Stimulated activated CD8-positive, alpha-beta memory T cell treated with anti-CD3 and anti-CD28 coated beads, Interleukin-7, amount 100 ng/mL, for 4 hours (primary cell): ENCODE data around the gene UVRAG.
"Not testable (repeated sequence)": the region's sequence is repeated elsewhere in the genome, so short reads cannot be mapped to it uniquely, and the experiment has no call there.

Experiments
- DNase-seq, 2 donors: peaks; one replicate each; pipeline ENCODE4 v3.0.0-alpha.2; 2020; ENCODE audit warnings: low read depth in 2 of 2

Gene UVRAG

DNA sequence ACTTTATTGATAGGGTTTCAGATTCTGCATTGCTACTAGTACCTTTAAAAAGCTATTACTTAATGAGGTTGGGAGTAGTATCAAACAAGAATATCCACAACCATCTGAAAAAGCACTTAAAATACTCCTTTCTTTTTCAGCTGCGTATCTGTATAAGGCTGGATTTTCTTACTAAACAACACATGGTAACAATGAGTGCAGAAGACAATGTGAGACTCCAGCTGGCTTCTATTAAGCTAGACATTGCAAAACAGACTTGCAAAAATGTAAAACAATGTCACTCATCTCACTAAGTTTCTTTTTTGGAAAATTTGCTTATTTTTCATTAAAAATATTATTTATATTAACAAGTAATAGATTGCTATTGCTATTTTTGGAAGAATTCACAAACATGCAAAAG, 258.7 kb downstream of the UVRAG start:
- DNase-seq, result no peak

GRCh38 chr11:76074148-76075095, 259.4 kb downstream of the UVRAG start:
- DNase-seq, result no peak

GRCh38 chr11:76075716-76076115, 260.7 kb downstream of the UVRAG start:
- DNase-seq, result no peak

GRCh38 chr11:76076253-76076652, 261.2 kb downstream of the UVRAG start:
- DNase-seq, result not testable (repeated sequence)

DNA sequence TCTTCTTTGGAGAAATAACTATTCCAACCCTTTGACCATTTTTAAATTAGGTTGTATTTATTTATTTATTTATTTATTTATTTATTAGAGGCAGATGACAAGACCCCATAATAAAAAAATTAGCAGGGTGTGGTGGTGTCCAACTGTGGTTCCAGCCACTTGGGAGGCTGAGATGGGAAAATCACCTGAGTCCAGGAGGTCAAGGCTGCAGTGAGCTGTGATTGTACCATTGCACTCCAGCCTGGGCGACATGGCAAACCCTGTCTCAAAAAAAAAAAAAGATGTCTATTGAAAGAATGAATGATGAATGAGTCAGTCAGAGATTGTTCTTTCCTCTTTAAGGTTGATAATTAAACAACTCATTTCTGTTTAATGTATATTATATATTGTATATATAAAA, 261.7 kb downstream of the UVRAG start:
- no peak for DNase-seq

GRCh38 chr11:76077575-76078150, 262.7 kb downstream of the UVRAG start:
- no peak for DNase-seq

DNA sequence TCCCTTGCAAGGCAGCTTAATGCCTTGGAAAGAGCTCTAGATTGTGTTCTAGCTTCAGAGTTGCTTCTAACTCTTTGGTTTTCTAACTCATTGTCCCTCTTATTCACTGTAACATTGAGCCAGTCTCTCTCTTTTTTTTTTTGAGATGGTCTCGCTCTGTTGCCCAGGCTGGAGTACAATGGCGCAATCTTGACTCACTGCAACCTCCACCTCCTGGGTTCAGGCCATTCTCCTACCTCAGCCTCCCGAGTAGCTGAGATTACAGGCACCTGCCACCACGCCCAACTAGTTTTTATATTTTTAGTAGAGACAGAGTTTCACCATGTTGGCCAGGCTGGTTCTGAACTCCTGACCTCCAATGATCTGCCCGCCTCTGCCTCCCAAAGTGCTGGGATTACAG, 266.1 kb downstream of the UVRAG start:
- not testable (repeated sequence) for DNase-seq

- no peak for DNase-seq
These were observed 268.8 kb downstream of the UVRAG start for GRCh38 chr11:76083563-76084451.

- DNase-seq, result no peak
These were observed 270.3 kb downstream of the UVRAG start for GRCh38 chr11:76085270-76085669.

DNA sequence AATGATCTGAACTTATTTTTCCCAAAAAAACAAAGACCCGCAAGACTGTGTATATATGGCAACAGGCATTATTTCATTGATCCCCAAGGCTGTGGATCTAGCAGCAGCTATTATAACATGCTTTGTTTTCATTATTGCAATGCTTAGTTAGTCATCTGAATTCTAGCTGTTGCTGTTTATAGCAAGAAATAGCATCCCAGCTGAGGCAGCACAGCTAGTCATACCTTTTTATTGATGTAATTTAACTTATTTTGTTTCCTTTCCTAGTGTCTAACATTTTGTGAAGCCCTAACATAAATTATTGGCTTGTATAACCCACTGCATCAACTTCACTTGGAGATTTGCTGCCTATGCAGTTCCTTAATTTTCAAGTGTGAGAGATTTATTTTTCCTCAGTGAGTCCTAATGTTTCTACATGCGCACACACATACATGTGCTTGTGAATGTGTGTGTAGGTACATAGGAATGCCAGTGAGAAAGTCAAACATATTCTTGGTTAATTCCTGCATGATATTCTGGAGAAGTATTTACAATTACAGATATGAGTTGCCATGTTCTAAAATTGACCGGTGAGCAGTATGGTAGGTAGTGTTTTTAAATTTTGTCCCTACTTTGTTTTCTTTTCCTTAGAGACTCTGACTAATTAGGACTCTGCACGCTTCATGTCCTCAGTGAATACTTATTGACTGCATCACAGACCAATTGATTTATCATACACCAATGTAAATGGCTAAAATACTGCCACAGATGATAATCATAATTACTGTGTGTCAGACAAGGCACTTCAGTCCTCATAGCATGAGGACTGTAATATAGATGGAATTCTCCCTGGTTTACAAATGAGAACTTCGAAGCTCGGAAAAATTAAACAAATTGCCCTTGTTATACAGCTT, 272.0 kb downstream of the UVRAG start:
- DNase-seq, result no peak

DNA sequence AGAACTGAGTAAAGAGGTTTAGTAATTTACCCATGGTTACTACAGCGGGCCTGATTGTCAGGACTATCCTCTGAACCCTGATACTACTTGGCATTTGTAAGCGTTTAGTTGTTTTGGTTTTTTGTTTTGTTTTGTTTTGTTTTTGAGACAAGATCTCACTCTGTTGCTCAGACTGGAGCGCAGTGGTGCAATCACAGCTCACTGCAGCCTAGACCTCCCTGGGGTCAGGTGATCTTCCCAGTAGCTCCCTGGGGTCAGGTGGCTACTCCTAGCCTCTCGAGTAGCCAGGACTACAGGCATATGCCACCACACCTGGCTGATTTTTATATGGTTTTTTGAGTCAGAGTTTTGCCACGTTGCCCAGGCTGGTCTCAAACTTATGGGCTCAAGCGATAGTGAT, 272.7 kb downstream of the UVRAG start:
- DNase-seq, result no peak

- DNase-seq, result no peak
These were observed 273.5 kb downstream of the UVRAG start for GRCh38 chr11:76088511-76088910.

GRCh38 chr11:76090174-76090573, 275.2 kb downstream of the UVRAG start:
- no peak for DNase-seq

DNA sequence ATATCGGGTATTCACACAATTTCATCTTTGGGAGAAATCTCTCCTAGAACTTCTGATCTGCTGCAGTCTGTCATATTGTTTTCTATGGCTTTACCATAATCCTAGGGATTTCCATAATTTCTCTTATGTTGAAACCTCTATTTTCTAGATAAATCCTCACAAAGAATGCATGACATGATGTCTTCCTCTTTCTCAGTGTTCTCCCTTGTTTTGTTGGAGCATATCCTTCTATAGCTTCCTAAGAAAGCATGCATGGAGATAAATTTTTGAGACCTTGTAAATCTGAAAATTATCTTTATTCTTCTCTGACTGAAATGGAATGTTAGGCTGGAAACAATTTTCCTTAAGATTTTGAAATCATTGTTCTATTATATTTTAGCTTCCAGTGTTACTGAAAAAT, 275.8 kb downstream of the UVRAG start:
- DNase-seq, result no peak

GRCh38 chr11:76094740-76095139, 279.7 kb downstream of the UVRAG start:
- DNase-seq, result no peak

GRCh38 chr11:76095891-76096290, 280.9 kb downstream of the UVRAG start:
- DNase-seq, result no peak

DNA sequence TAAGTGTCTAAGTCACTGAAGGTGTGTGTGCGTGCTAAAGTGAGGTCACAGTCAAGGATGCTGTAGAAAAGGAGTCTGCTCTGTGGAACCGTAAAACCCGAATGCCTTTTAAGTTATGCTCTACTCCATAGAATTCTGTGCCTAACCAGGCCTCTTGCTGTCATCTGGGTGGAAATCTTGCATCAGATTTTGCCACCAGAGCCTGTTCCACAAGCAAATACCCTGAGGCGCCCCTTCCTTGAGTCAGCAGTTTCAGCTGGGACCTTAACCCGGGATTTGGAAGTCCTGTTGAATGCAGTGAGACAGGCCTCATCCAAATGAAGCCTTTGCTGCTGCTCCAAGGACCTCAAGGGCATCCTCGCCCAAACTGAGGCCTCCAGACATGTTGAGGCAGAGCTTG, 281.5 kb downstream of the UVRAG start:
- DNase-seq, result no peak

DNA sequence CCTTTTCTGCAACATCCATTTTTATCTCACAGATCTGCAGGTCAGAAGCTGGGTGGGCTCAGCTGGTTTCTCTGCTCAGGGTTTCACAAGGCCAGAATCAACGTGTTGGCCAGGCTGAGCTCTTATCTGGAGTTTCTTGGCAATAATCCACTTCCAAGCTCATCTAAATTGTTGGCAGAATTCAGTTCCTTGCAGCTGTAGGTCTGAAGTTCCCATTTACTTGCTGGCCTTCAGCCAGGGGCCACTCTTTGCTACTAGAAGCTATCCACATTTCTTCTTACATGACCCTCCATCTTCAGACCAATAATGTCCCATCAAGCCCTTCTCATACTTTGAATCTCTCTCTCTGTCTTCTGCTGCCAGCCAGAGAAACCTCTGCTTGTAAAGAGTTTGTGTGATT, 287.8 kb downstream of the UVRAG start:
- DNase-seq, result no peak

- no peak for DNase-seq
These were observed 288.4 kb downstream of the UVRAG start for GRCh38 chr11:76103460-76103859.

DNA sequence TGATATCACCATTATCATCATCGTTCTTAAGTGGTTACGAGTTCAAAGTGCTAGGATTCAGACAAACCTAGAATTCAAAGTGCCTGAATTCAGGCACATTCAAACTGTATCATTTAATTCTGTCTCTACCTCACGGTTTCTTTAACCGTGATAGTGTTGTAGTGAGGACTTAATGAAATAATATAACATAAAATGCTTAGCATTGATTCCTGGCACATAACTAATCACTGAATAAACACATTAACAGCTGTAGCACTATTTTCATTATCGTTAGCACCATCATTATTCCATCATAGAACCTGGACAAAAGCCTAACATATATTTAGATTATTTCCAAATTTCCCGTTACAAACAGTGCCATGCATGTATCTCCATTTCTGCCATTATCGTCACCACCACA, 289.3 kb downstream of the UVRAG start:
- DNase-seq, result no peak

GRCh38 chr11:76105637-76106036, 290.6 kb downstream of the UVRAG start:
- DNase-seq, result no peak
